ENCODE results near the gene RINL. TPM values are rescaled to one million over a fixed set of nuclear protein-coding genes. Genes with fewer than 3 reads are reported as not detected.

Gene RINL
- polyA plus RNA-seq, 1 donor from 2014 or later: 0.77 TPM

- H3K9me2 ChIP-seq (ENCODE audit: insufficient read depth, low read length): no peaks in the 10 kb centered on the region
- no peak for TF ChIP-seq EP300 (conservative IDR thresholded peaks at IDR 0.05; ENCODE audit: poor library complexity, severe bottlenecking)
- no peak for TF ChIP-seq SMC3 (conservative IDR thresholded peaks at IDR 0.05; ENCODE audit: poor library complexity)
- no peak for TF ChIP-seq MXI1 (conservative IDR thresholded peaks at IDR 0.05; ENCODE audit: poor library complexity, severe bottlenecking)
- no peak for TF ChIP-seq TAF1 (IDR thresholded peaks at IDR 0.05; ENCODE audit: low read depth)
- TF ChIP-seq EZH2 (IDR thresholded peaks at IDR 0.05; ENCODE audit: borderline replicate concordance, insufficient read depth, low read length, poor library complexity, severe bottlenecking): no peak
- TF ChIP-seq RAD21 (conservative IDR thresholded peaks at IDR 0.05): no peak
- no peak for TF ChIP-seq CTCF (IDR thresholded peaks at IDR 0.05; ENCODE audit: poor library complexity, severe bottlenecking)
- TF ChIP-seq POLR2AphosphoS5 (IDR thresholded peaks at IDR 0.05): no peak
- TF ChIP-seq, protein P1, sequence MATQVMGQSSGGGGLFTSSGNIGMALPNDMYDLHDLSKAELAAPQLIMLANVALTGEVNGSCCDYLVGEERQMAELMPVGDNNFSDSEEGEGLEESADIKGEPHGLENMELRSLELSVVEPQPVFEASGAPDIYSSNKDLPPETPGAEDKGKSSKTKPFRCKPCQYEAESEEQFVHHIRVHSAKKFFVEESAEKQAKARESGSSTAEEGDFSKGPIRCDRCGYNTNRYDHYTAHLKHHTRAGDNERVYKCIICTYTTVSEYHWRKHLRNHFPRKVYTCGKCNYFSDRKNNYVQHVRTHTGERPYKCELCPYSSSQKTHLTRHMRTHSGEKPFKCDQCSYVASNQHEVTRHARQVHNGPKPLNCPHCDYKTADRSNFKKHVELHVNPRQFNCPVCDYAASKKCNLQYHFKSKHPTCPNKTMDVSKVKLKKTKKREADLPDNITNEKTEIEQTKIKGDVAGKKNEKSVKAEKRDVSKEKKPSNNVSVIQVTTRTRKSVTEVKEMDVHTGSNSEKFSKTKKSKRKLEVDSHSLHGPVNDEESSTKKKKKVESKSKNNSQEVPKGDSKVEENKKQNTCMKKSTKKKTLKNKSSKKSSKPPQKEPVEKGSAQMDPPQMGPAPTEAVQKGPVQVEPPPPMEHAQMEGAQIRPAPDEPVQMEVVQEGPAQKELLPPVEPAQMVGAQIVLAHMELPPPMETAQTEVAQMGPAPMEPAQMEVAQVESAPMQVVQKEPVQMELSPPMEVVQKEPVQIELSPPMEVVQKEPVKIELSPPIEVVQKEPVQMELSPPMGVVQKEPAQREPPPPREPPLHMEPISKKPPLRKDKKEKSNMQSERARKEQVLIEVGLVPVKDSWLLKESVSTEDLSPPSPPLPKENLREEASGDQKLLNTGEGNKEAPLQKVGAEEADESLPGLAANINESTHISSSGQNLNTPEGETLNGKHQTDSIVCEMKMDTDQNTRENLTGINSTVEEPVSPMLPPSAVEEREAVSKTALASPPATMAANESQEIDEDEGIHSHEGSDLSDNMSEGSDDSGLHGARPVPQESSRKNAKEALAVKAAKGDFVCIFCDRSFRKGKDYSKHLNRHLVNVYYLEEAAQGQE (IDR thresholded peaks at IDR 0.05; ENCODE audit: borderline replicate concordance): no peak
- H4K20me1 ChIP-seq (ENCODE audit: insufficient read depth): peaks cover 3% of the 10 kb centered on the region
- H2AFZ ChIP-seq (ENCODE audit: low read depth, low read length): no peak overlapping the region
- H3K27ac ChIP-seq (ENCODE audit: low read length): no peak overlapping the region
- H3K4me3 ChIP-seq (ENCODE audit: low read length): no peak overlapping the region
- H3K9ac ChIP-seq (ENCODE audit: low read length): no peak overlapping the region
- no peaks in the 10 kb centered on the region for H3K27me3 ChIP-seq (ENCODE audit: insufficient read depth, low read depth, low read length)
- H3F3A ChIP-seq (ENCODE audit: insufficient read depth, low read length, poor library complexity, severe bottlenecking): no peaks in the 10 kb centered on the region
- H3K4me2 ChIP-seq (ENCODE audit: low read length): no peak overlapping the region
- H3K36me3 ChIP-seq (ENCODE audit: insufficient read depth, low read length): peaks cover 3% of the 10 kb centered on the region
- H3K9me3 ChIP-seq (ENCODE audit: low read length): no peaks in the 10 kb centered on the region
- H3K79me2 ChIP-seq (replicated peaks; ENCODE audit: insufficient read depth, low read length): no peaks in the 10 kb centered on the region
Observed at GRCh38 chr19:38839816-38840582, 38.1 kb downstream of the RINL start.

- Histone ChIP-seq H3F3A (ENCODE audit: insufficient read depth, low read length, poor library complexity, severe bottlenecking) (no peaks in the 10 kb centered on the region), H3K4me2 (ENCODE audit: low read length) (no peak overlapping the region), H4K20me1 (ENCODE audit: insufficient read depth) (peaks cover 3% of the 10 kb centered on the region), H3K36me3 (ENCODE audit: insufficient read depth, low read length) (peaks cover 3% of the 10 kb centered on the region), H3K79me2 (replicated peaks; ENCODE audit: insufficient read depth, low read length) (no peaks in the 10 kb centered on the region), H3K27me3 (ENCODE audit: insufficient read depth, low read depth, low read length) (no peaks in the 10 kb centered on the region), H3K9me3 (ENCODE audit: low read length) (no peaks in the 10 kb centered on the region), H3K4me3 (ENCODE audit: low read length) (no peak overlapping the region), H3K27ac (ENCODE audit: low read length) (no peak overlapping the region), H3K9me2 (ENCODE audit: insufficient read depth, low read length) (no peaks in the 10 kb centered on the region), H2AFZ (ENCODE audit: low read depth, low read length) (no peak overlapping the region), H3K9ac (ENCODE audit: low read length) (no peak overlapping the region)
- TF ChIP-seq CTCF (IDR thresholded peaks at IDR 0.05; ENCODE audit: poor library complexity, severe bottlenecking) (no peak), POLR2AphosphoS5 (IDR thresholded peaks at IDR 0.05) (no peak), TAF1 (IDR thresholded peaks at IDR 0.05; ENCODE audit: low read depth) (no peak), SMC3 (conservative IDR thresholded peaks at IDR 0.05; ENCODE audit: poor library complexity) (no peak)
Observed at GRCh38 chr19:38838986-38839761, 38.9 kb downstream of the RINL start.

Measured in neural cell (in vitro differentiated cells).